ENCODE results near the gene DDX51.

The DDX51 gene

GRCh38 chr12:132173135-132174014 lies 29.3 kb upstream of the DDX51 start:
- DNase-seq (ENCODE audit: extremely low read depth, low read depth), result no peak
- TF ChIP-seq CTCF (IDR thresholded peaks at IDR 0.05; ENCODE audit: low read depth, low read length), result no peak

DNA sequence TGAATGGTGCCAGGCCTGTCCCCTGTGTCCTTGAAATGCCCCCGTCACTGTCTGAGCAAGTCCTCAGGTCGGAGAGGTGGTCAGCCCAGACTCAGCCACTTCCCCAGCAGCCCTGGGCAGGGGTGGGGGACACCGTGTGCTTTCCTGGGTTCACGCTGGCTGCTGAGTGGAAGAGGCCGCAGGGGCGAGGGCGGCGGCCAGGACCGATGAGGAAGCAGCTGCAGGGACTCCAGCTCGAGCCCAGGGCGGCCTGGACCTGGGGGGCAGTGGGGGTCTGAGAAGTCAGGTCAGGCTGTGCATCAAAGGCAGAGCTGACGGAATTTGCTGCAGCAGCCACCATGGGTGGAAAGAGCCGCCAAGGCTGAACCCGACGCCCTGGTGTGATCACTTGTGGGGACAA lies 28.5 kb upstream of the DDX51 start:
- no peak for TF ChIP-seq CTCF (IDR thresholded peaks at IDR 0.05; ENCODE audit: low read depth, low read length)
- no peak for DNase-seq (ENCODE audit: extremely low read depth, low read depth)

GRCh38 chr12:132171968-132172521 lies 27.9 kb upstream of the DDX51 start:
- DNase-seq (ENCODE audit: extremely low read depth, low read depth), result no peak
- no peak for TF ChIP-seq CTCF (IDR thresholded peaks at IDR 0.05; ENCODE audit: low read depth, low read length)

GRCh38 chr12:132171293-132171967 lies 27.3 kb upstream of the DDX51 start:
- DNase-seq (ENCODE audit: extremely low read depth, low read depth), result no peak
- no peak for TF ChIP-seq CTCF (IDR thresholded peaks at IDR 0.05; ENCODE audit: low read depth, low read length)

- no peak for TF ChIP-seq CTCF (IDR thresholded peaks at IDR 0.05; ENCODE audit: low read depth, low read length)
- no peak for DNase-seq (ENCODE audit: extremely low read depth, low read depth)
Observed at GRCh38 chr12:132170637-132171292, 26.6 kb upstream of the DDX51 start.

DNA sequence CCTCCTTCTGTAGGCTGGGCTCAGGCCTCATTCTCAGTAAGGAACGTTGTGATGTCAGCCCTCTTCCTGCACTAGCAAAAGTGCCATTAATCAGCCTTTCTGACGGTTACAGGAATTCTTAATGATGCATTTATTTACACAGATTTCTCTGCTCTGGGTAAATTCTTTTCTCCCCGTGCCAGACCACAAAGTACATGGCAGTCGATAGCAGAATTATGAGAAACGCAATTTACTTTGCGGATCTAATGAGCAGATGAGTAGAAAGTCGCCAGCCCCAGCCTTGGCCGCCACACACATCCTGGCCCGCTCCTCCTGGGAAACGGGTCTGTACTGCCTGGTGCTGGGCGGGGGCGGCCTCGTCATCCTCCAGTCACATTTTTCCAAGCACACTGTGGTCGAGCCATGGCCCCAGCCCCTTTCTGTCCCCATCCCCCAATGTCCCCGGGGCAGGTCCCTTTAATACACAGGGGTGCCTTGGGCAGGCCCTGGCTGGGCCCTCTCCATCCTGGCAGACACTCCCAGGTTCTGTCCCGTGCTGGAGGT lies 26.0 kb upstream of the DDX51 start:
- DNase-seq (ENCODE audit: extremely low read depth, low read depth), result no peak
- no peak for TF ChIP-seq CTCF (IDR thresholded peaks at IDR 0.05; ENCODE audit: low read depth, low read length)
